ENCODE data around the gene CYP27C1. TPM values are rescaled to one million over a fixed set of nuclear protein-coding genes. Genes with fewer than 3 reads are reported as not detected.
"Not testable (repeated sequence)": the region's sequence is repeated elsewhere in the genome, so short reads cannot be mapped to it uniquely, and the experiment has no call there.

The CYP27C1 gene
- total RNA-seq, 1 donor from 2014 or later = not detected

DNA sequence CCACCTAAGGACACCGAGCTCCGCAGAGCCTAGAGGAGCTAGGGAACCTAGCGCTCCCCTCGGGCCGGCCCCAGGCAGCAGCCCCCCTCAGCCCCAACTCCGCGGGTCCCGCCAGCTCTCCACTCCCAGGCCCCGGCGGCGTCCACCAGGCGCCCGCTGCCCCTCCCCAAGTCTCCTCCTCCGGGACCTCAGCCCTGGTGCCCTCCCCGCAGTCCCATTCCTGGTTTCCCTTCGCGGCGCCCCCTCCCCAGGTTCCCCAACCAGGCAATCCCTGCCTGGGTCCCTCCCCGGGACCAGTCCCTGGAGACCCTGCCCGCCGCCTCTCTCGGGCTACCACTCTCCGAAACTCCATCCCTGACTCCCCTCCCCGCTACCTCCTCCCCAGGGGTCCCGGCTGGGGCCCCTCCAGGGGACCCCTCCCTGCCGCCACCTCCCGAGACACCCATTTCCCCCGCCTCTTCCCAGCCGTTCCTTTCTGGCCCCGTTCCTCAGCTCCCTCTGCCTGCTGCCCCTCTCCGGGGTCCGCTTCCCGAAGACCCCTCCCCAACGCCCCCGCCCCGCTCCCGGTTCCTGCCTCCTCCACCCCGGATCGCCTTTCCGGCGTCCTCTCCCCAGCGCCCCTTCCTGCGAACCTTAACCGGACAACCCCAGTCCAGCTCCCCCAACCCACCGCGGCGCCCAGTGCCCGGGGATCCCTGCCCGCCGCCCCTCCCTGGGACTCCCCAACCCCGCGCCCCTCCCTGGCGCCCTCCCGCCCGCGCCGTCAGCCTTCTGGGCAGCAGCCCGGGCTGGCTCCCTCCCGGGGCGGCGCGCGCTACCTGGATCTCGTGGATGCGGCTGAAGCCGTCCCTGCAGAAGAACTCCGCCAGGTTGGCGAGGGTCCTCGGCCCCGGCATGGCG, 678 bp downstream of the CYP27C1 start:
- intact Hi-C loops (cut with micrococcal nuclease) = no loop called here
- Mint-ChIP-seq H3K4me1 (peaks cover 28% of the 10 kb centered on the region), H3K27me3 (peaks cover 48% of the 10 kb centered on the region), H3K4me3 (peak overlapping the region; percentile 56), H3K36me3 (ENCODE audit: low read depth) (no peaks in the 10 kb centered on the region), H3K27ac (no peak overlapping the region), H3K9me3 (peaks cover 2% of the 10 kb centered on the region)
- ChIA-PET CTCF (no interaction called here), POLR2A (no interaction called here)
- DNase-seq = peak; percentile 20
- peak; percentile 21 for ATAC-seq (ENCODE audit: low read depth)
- TF ChIP-seq, protein P1, sequence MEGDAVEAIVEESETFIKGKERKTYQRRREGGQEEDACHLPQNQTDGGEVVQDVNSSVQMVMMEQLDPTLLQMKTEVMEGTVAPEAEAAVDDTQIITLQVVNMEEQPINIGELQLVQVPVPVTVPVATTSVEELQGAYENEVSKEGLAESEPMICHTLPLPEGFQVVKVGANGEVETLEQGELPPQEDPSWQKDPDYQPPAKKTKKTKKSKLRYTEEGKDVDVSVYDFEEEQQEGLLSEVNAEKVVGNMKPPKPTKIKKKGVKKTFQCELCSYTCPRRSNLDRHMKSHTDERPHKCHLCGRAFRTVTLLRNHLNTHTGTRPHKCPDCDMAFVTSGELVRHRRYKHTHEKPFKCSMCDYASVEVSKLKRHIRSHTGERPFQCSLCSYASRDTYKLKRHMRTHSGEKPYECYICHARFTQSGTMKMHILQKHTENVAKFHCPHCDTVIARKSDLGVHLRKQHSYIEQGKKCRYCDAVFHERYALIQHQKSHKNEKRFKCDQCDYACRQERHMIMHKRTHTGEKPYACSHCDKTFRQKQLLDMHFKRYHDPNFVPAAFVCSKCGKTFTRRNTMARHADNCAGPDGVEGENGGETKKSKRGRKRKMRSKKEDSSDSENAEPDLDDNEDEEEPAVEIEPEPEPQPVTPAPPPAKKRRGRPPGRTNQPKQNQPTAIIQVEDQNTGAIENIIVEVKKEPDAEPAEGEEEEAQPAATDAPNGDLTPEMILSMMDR (IDR thresholded peaks at IDR 0.05) = no peak

DNA sequence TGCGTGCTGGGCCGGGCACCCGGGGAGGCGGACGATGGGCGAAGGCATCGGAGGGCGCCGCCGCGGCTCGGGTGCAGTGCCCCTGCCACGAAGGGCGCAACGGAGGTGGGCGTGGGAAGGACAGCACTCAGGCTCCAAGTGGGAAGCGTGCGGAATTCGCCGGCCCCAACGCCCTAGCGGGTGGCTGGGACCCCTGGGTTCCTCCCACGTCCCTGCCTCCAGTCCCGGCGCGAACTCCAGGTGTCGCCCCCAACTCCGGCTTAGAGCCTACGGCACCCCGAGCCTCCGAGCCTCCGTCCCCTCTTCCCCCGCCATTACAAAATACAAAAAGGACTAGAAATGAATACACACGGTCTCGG, 1.3 kb downstream of the CYP27C1 start:
- intact Hi-C loops (cut with micrococcal nuclease) = no loop called here
- POLR2A ChIA-PET = no interaction called here

DNA sequence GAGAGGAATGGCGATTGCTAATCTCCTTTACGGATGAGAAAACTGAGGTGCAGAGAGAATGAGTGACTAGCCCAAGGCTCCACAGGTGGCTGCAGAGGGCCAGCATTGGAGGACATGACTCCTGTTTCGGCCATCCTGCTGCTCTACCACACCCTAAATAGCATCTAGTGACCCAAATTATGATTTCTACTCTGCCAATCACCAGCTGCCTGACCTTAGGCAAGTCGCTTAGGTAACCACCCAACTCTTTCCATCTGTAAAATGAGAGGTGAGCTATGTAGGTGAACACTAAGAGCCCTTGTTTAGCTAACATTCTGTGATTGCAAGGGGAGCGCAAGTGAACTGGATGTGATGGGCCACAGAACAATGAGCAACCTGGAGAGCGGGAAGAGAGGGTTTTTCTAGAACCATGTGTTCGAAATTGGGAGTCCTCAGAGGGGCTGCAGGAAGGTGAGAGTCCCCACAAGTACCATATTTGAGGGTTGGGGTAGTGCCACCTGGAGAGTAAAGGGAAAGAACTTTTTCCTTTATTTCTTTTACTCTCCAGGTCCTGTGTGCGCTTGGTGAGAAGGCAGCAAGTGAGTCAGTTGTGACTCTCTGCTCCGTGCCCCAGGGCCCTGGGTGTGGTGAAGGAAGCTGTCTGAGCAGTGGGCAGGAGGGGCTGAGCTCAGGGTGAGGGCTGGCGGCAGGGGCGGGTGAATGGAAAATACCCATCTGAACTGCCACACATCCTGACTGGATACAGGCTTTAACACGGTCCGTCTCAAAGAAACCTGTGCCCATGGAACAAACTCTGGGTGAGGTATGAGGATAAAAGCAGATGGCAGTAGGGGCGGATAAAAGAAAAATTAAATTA, 2.4 kb downstream of the CYP27C1 start:
- intact Hi-C loops (cut with micrococcal nuclease) = no loop called here
- POLR2A ChIA-PET = no interaction called here
- TF ChIP-seq, protein P1 (IDR thresholded peaks at IDR 0.05) = no peak
- Mint-ChIP-seq H3K4me3 (peak overlapping the region; percentile 24), H3K36me3 (ENCODE audit: low read depth) (no peaks in the 10 kb centered on the region), H3K27me3 (peaks cover 45% of the 10 kb centered on the region), H3K27ac (no peak overlapping the region), H3K4me1 (peaks cover 28% of the 10 kb centered on the region), H3K9me3 (peaks cover 2% of the 10 kb centered on the region)
- CTCF ChIA-PET = no interaction called here
- no peak for ATAC-seq (ENCODE audit: low read depth)
- DNase-seq = no peak

More for the DNA sequence above, 1.3 kb downstream of the CYP27C1 start:
- TF ChIP-seq, protein P1 (IDR thresholded peaks at IDR 0.05) = no peak
- no peak for ATAC-seq (ENCODE audit: low read depth)
- Mint-ChIP-seq H3K4me1 (peaks cover 28% of the 10 kb centered on the region), H3K4me3 (peak overlapping the region; percentile 56), H3K9me3 (peaks cover 2% of the 10 kb centered on the region), H3K27ac (no peak overlapping the region), H3K27me3 (peaks cover 44% of the 10 kb centered on the region), H3K36me3 (ENCODE audit: low read depth) (no peaks in the 10 kb centered on the region)
- DNase-seq = no peak
- CTCF ChIA-PET = no interaction called here

DNA sequence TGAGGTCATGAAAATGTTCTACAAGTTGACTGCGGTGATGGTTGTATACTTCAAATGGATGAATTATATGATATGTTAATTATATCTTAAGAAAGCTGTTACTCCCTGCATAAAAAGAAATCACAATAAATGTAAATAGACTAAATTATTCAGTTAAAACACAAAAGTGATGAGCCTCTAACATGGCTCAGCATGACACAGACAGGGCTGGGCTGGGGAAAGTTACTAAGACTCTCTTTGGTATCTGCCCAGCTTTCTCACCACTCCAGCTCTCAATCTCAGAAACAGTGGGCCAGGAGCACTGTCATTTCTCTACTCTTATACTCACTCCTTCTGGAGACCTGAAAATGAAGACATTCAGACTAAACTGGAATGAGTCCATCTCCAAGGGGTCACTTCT, 3.5 kb downstream of the CYP27C1 start:
- no peak overlapping the region for H3K4me3 Mint-ChIP-seq
- CTCF ChIA-PET = no interaction called here
- peaks cover 2% of the 10 kb centered on the region for H3K9me3 Mint-ChIP-seq
- DNase-seq = no peak
- TF ChIP-seq, protein P1 (IDR thresholded peaks at IDR 0.05) = no peak
- intact Hi-C loops (cut with micrococcal nuclease) = no loop called here
- ATAC-seq (ENCODE audit: low read depth) = no peak
- H3K27me3 Mint-ChIP-seq = peaks cover 50% of the 10 kb centered on the region
- H3K27ac Mint-ChIP-seq = no peak overlapping the region
- no peaks in the 10 kb centered on the region for H3K36me3 Mint-ChIP-seq (ENCODE audit: low read depth)
- peaks cover 28% of the 10 kb centered on the region for H3K4me1 Mint-ChIP-seq
- POLR2A ChIA-PET = no interaction called here

DNA sequence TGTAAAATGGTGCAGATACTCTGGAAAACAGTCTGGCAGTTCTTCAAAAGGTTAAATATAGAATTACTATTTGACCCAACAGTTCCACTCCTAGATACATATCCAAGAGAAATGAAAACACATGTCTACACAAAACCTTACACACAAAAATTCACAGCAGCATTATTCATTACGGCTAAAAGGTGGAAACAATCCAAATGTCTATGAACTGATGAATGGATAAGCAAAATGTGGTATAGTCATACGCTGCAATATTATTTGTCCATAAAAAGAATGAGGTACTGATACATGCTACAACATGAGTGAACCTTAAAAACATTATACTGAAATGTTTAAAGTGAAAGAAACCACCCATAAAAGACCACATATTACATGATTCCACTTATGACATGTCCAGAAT, 4.0 kb downstream of the CYP27C1 start:
- ChIA-PET CTCF (no interaction called here), POLR2A (no interaction called here)
- Mint-ChIP-seq H3K27me3 (peaks cover 51% of the 10 kb centered on the region), H3K9me3 (peaks cover 2% of the 10 kb centered on the region), H3K36me3 (ENCODE audit: low read depth) (no peaks in the 10 kb centered on the region), H3K27ac (no peak overlapping the region), H3K4me1 (peaks cover 28% of the 10 kb centered on the region), H3K4me3 (no peak overlapping the region)
- DNase-seq = no peak
- intact Hi-C loops (cut with micrococcal nuclease) = no loop called here
- ATAC-seq (ENCODE audit: low read depth) = no peak
- TF ChIP-seq, protein P1 (IDR thresholded peaks at IDR 0.05) = no peak

DNA sequence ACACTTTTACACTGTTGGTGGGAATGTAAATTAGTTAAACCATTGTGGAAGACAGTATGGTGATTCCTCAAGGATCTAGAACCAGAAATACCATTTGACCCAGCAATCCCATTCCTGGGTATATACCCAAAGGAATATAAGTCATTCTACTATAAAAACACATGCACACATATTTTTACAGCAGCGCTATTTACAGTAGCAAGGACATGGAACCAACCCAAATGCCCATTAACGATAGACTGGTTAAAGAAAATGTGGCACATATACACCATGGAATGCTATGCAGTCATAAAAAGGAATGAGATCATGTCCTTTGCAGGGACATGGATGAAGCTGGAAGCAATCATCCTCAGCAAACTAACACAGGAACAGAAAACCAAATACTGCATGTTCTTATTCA, 5.9 kb downstream of the CYP27C1 start:
- peaks cover 14% of the 10 kb centered on the region for H3K4me1 Mint-ChIP-seq
- CTCF ChIA-PET; H3K9me3 Mint-ChIP-seq; intact Hi-C loops (cut with micrococcal nuclease); ATAC-seq (ENCODE audit: low read depth); H3K36me3 Mint-ChIP-seq (ENCODE audit: low read depth); H3K4me3 Mint-ChIP-seq; DNase-seq; H3K27ac Mint-ChIP-seq; POLR2A ChIA-PET: not testable (repeated sequence)
- H3K27me3 Mint-ChIP-seq = peaks cover 51% of the 10 kb centered on the region
